Measurements from ENCODE around the gene ESPNL.

DNA sequence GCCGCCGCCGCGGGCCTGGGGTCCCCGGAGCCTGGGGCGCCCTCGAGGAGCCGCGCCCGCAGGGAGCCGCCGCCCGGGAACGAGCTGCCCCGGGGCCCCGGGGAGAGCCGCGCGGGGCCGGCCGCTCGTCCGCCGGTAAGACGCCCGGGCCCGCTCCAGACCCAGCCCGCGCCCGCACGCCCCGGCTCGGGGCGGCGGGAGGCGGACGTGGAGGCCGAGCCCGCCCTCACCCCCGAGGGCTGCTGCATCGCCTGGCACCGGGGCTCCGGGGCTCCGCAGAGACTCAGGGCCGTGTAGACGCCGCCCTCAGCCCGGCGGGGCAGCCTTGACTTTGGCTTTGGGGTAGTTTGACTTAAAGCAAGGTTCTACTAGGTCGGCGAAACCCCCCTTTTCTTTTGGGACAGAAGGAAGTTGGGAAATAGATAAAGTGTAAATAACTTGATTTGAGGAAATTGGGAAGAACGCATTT, 59.0 kb downstream of the ESPNL start:
- TF ChIP-seq, protein P1, sequence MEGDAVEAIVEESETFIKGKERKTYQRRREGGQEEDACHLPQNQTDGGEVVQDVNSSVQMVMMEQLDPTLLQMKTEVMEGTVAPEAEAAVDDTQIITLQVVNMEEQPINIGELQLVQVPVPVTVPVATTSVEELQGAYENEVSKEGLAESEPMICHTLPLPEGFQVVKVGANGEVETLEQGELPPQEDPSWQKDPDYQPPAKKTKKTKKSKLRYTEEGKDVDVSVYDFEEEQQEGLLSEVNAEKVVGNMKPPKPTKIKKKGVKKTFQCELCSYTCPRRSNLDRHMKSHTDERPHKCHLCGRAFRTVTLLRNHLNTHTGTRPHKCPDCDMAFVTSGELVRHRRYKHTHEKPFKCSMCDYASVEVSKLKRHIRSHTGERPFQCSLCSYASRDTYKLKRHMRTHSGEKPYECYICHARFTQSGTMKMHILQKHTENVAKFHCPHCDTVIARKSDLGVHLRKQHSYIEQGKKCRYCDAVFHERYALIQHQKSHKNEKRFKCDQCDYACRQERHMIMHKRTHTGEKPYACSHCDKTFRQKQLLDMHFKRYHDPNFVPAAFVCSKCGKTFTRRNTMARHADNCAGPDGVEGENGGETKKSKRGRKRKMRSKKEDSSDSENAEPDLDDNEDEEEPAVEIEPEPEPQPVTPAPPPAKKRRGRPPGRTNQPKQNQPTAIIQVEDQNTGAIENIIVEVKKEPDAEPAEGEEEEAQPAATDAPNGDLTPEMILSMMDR (IDR thresholded peaks at IDR 0.05; ENCODE audit: borderline replicate concordance, extremely low read depth, low read length, poor library complexity, severe bottlenecking): no peak
- no peak for TF ChIP-seq EZH2 (IDR thresholded peaks at IDR 0.05; ENCODE audit: borderline replicate concordance, low read depth, low read length, severe bottlenecking)

Data from DND-41 (cell line).